HG03460 (cell line): ENCODE results near the gene IDS.
A peak's percentile ranks its signal among the peaks of the same experiment; 100 is the strongest.
"Not testable (repeated sequence)": the region's sequence is repeated elsewhere in the genome, so short reads cannot be mapped to it uniquely, and the experiment has no call there.

Experiments used
- ATAC-seq: cut with Tn5 transposase; IDR thresholded peaks from one replicate; pipeline ENCODE4 v1.9.1; 2021; ENCODE audit not compliant: unreplicated experiment

IDS gene

DNA sequence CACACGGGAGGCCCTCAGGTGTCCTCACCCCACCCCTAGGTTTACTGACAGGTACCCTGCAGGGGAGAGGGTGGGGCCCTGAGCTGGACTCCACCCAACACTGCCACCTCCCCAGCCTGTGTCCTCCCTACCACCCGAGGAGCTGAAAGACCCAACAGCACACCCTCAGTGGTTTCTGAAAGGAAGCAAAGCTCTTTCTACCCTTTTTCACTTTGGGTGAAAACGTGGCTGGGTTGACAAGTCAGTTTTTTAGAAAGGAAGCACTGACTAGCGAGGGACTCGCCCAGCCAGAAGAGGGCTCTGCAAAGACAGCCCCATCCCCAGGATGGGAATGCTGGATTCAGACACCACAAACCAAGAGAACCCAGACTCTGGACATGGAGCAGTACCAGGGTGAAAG, 2.2 kb downstream of the IDS start:
- ATAC-seq = not testable (repeated sequence)

DNA sequence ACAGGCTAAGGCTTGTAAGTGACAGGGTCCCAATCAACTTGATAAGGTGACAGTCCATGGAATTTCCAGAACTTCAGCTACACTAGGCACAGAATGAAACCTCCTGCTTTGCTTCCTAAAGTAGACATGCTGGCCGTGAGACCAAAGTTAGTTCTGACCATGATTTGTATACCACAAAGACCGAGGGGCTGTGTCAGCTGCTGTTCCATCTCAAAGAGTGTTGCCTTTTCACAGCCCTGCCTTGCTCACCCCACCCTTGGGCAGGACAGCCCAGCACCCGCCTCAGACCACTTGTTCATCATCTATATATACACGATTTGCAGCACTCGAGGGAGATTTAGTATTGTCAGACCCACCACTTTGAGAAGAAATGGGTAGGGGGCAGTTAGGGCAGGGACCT, 5.3 kb downstream of the IDS start:
- no peak for ATAC-seq

DNA sequence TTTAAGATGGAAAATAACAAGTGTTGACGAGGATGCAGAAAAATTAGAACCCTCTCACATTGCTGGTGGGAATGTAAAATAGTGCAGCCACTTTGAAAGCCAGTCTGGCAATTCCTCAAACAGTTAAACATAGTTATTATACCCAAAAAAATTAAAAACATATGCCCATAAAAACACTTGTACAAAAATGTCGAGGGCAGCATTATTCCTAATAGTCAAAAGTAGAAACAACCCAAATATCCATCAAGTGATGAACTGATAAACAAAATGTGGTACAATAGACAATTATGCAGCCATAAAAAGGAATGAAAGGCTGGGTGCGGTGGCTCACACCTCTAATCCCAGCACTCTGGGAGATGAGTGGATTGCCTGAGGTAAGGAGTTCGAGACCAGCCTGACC, 6.3 kb downstream of the IDS start:
- ATAC-seq = no peak

DNA sequence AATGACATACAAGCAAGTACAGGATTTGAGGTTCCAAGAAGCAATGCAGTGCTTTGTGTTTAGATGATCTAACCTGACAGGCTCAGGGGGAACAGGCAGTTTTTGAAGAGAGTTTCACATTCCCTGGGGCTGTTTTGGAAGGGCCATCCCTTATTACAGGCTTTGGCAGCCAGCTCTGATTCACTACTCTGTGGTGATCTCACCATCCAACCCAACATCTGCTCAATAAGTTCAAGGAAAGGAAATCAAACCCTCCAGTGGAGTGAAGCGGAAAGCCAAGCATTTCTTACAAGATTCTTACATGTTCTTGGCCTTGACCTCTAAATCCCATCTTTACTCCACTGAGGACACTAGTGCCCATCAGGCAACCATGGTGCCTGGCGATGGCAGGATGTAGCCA, 7.5 kb downstream of the IDS start:
- ATAC-seq = no peak

DNA sequence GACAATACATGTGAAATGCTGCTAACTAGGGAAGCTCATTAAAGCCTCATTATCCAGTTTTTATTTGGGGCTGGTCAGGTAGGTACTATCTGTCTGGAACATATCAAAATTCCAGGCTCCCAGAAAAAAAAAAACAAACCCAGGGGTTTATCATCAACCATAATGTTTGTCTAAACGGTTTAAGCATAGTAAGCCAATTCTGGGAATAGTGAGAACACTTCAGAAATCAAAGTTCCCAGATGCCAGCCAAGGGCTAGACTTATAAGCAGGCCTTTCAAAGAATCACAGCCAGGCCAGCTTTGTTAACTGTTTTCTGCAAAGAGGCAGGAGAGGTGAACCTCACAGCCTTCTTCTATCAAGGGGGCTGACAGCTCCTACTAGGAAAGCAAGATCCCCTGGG, 8.1 kb downstream of the IDS start:
- ATAC-seq = no peak

DNA sequence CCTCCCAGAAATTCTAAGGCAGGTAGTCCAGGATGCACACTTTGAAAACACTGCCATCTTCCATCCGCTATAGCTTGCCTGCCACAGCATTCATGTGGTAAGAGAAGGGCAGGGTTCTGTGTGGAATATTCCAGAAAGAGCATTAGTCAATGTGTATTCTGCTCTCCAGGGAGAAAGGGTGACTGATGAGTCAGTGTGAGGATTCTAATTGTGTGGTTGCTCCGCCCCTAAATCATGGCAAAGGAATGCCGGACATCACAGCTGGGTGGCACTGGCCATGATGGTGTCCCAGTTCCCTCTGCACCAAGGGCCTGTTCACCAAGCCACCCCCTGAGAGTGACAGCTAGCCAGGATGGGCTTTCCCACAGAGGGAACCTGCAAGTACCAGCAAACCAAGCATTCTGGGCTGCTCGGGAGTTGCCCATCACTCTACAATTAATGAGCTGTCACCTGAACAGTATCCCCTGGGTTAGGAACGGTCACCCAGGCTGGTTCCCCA, 9.5 kb downstream of the IDS start:
- no peak for ATAC-seq

DNA sequence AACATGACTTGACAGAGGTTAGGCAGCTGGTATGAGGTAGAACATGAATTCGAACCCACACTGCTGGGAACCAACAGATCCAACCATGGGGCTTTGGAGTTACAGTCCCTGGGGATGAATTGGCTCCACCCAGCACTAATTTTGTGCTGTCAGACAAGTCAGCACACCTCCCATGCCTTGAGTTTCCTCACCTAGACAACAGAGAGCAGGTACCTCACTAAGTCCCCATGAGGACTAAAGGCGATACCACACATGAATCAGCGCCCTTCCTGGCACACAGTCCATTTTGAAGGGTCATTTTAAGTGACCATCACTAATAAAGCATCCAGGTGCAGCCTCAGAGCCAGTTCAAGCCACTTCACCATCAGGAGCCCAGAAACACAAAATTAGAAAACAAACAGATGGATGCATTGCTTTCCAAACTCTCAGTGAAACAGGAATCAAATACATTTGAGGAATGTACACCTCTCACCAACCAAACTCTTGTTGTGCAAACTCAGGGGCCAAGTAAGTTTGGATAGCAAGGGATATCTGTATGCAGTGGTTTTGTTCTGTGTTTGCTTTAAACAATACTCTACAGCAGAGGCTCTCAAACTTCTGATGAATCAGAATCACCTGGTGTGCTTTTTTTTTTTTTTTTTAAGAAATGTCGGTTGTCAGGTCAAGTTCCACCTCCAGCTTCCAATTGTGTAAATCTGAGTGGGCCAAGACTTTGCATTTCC, 10.1 kb downstream of the IDS start:
- no peak for ATAC-seq

DNA sequence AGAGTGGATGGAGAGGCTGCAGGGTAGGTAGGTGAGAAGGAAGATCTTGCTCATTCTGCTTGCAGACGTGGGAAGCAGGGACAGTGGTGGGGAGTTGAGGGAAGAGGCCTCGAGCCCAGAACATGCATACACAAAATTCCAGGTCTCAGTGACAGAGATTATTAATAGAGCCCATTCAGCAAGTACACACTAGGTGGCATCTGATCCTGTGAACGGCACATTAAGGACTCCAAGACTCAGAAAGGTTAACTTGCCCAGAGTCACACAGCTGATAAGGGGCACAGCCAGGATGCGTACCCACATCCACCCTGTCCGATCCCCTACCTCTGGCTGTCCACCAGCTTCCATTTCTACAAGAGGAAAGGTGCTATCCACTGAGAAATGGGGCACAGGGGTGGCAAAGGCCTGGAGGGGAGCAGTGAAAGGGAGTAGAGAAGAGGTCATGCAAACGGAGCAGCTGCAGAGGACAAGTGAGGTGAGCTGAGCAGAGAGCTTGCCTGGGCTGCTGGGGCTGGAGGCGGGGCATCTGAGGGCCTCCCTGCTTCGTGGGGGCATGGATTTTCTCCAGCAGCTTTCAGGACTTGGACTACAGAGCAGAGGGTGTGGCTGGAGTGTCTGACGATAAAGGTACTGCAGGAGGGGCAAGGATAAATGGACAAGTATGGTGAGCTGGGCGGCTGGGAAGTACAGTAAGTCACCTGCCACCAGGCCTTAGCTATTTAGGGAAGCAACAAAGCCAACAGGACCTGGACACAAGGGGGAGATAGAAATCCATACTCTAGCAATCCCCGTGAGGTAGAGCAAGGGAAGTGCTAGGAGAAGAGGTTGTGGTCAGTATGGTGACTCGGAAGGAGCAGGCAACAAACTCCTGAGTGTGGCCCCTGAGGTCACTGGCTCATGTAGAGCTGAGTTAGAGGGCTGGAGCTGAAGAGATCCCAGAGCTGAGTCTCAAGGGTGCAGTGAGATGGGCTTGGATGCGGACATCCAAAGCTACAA, 11.2 kb downstream of the IDS start:
- no peak for ATAC-seq

DNA sequence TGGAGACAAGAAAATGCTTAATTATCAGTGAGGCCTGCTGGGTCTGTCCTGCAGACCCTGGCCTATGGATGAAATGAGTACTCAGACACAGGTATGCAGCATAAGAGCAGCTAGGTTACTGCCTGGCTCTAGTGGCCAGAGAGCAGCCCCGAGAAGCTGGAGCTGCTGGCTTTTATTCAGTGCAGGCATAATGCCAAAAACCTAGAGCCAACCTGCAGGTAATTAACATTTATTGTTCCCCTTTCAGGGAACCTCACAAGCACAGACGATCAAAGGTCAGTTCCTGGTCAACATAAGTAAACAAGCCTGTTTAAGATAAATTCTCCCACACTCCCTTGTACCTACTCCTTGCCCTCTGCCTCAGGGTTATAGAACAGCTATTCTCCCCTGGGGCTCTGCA, 13.3 kb downstream of the IDS start:
- ATAC-seq = no peak

DNA sequence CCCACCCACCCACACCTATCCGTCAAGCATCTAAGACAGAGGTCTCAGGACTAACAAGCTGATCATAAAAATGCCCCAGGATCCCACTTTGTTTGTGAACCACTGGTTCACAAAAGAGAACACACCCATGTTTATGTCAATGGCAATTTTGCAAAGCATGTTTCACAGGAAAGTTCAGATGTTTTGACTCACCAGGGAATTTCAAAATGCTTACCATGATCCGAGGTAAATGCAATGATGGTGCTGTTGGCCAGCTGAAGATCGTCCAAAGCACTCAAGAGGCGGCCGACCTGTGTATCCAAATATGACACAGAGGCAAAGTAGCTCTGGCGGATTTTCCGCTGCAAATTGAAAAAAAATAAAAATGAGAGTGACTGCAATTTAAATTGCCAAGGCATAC, 15.0 kb downstream of the IDS start:
- ATAC-seq = no peak

DNA sequence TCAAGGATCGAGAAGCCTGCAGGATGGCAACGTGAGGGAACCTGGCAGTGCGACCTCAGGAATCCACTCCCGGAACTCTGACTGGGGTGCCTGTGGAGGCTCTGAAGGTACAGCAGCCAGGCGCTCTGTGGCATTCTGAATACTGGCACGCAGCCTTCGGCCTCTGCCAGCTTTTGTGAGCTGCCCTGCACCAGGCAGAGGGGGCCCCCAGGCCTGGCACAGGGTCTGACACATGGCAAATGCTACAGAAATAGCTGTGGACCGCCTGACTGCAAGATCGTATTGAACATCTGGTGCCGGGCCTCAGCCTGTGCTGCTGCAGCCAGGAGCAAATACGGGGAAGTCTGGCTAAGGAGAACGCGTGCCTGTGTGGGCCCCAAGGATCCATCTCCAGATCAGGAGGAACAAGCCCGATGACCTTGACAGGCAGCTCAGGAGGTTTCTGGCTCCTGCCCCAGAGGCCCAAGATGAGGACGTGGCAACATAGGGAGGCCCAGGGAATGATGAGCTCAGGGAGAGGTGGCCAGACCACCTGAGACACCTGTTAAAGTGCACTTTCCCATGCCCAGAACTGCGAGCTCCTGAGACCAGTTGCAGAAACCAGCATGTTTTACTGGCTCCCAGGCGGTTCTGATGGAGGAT, 16.6 kb downstream of the IDS start:
- ATAC-seq = not testable (repeated sequence)

DNA sequence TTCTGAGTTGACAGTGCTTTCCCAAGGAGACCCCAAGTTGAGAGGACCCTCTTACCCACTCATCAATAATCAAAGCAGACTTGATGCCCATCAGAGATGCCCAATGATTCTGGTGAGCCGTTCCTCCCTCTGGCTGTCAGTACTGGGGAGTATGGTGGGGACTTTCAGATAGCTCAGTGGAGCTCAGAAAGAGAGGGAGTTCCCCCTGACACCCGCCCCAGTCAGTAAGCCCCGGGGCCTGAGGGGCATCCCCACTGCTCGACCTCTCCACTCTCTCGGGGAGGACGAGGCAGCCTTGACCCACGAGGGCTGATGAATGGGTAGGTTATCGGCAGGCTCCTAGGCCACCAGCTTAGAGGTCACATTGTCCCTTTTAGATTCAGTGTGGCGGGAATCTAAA, 17.1 kb downstream of the IDS start:
- not testable (repeated sequence) for ATAC-seq

DNA sequence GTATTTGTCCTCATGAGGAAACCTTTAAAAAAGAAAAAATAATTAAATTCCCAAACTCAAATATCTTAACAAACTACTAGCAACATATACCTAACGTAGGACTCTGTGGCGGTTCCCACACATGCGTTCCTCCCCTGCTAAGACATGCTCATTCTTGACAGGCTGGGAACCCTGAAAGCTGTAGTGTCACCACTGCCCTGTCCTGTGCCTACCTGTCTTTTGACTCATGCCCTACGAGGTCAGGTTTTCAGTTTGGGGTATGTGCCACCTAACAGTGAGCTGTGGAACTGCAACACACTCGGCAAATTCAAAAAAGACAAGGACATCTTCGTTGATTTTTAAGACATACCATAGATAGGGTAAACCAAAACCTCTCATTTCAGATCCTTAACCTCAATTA, 17.8 kb downstream of the IDS start:
- no peak for ATAC-seq

DNA sequence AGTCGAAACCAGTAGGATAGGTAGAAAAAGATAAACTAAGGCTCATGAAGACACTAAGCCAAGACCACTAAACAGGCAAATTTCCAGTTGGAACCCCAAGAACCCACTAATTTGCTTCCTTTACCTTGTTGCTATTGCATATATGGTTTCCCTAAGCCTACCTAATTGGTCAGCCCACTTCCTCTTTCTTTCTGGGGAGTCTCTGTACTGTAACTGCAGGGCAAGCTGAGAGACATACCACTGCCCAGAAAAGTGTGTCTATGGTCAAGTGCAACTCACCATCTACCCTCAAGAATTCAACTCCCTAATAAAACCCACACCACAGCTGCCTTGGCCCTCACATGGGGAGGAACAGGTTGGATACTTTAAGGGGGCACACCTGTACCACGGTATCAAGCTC, 28.6 kb downstream of the IDS start:
- no peak for ATAC-seq

DNA sequence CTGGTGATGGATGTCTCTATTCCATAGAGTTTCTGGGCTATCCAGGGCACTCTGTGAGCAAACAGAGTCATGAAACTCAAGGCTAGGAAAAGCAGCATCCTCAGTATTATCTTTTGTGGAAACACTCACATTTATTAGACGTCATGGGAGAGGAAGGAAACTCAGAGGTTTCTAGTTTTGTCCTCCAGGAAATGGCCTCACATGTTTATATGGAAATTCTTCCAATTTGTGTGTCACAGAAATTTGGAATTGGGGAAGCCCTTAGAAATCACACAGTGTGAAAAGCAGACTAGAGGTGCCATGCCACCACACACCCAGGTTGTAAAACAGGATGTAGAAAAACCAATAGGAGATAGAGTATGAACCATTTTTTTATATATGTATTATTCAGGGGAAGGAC, 31.1 kb downstream of the IDS start:
- ATAC-seq = no peak

DNA sequence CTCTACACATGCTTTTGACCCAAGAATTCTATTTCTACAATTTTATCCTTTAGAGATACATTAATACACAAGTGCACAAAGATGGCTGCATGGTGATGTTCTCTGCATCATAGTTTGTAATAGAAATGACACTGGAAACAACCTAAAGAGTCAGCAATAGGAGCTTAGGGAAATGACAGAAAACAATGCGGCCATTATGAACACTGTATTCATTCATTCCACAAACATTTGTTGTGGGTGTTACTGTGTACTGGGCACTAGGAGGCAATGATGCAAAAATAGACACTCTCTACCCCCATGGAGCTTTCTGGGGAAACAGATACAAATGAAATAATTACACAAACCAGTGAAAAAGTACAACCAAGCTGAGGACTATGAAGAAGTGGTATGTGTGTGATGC, 32.0 kb downstream of the IDS start:
- no peak for ATAC-seq

DNA sequence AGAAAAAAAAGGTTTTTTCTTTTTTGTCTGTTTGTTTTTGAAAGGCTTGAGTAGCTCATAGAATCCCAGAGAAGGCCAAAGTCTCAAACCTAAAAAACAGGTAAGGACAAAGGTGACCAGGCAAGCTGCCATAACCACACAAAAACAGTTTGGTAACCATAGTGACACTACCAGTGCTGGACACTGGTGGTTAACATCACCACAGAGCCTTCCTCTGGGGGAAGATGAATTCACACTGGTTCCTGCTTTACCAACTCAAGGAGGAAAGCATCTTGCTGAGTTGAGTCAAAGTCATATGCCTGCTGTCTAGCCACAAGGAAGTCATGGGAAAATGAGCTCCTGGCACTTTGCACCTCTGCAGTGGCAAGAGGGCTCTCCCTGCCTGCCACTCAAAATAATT, 32.5 kb downstream of the IDS start:
- ATAC-seq = no peak

DNA sequence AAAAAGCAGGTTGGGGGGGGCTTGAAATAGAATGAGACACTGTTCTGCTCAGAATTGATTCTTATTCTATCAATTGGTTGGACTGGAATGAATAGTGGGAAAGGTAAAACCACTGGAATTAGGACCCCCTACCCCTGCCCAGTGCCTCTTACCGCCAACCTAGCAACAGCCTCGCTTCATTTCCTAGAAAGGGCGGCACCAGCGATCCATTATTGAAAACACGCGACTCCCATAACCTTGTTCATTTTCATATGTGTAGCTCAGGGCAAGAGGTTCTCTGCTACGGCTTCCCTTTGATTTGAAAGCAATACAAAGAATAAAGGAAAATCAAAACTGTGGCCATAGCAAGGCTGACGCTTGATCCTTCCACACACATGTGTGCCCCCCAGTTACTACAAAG, 33.7 kb downstream of the IDS start:
- ATAC-seq = no peak

DNA sequence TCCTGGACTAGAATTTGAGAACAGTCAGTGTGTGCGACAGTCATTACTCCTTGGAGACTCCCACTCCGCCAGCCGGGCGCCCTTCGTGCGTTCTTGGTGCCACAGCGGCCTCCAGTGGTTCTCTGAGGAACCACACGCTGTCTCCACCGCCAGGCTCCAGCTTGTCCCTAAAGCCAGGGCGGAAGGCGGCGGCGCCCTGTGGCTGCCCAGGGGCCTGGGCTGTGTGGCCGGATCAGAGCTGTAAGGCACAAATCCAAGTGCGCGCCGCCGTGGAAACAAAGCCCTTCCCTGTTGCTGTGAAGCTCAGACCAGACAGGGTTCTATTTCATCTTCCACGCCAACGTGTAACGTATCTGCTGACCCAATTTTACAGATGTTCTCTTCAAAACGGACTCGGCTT, 34.2 kb downstream of the IDS start:
- peak; percentile 87 for ATAC-seq

DNA sequence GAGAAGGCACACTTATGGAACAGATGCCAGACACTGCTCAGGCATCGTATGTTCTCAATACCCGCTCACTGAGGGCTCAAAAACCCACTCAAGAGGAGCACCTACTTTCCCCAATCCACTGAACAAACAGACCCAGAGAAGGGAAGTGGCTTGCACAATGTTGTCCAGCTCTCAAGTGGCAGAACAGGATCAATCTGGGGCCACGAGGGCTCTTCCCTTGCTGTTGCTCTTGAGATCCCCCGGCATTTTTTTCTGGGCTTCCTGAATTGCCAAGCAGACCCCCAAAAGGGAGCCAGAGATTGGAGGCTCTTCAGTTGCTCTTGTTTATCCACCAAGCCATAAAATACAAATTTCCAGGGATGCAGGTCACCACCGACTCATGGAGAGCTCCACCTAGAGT, 35.7 kb downstream of the IDS start:
- no peak for ATAC-seq

DNA sequence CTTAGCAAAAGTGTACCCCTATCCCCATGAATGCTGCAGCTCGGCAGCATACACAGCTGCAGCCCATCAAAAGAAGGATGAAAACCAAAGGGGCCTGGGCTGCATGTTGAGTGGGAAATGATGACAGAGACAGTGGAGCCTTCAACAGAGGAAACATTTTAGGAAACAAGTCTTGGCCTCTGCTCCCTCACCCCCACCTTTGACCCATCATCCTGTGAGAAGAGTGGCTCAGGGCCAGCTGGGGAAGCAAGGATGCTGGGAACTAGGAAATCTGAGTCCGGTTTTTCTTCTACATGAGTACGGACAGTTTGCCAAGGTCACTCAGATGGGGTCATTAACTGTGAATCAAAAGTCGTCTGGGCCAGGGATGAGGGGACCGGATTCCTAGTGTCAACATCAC, 37.2 kb downstream of the IDS start:
- no peak for ATAC-seq

DNA sequence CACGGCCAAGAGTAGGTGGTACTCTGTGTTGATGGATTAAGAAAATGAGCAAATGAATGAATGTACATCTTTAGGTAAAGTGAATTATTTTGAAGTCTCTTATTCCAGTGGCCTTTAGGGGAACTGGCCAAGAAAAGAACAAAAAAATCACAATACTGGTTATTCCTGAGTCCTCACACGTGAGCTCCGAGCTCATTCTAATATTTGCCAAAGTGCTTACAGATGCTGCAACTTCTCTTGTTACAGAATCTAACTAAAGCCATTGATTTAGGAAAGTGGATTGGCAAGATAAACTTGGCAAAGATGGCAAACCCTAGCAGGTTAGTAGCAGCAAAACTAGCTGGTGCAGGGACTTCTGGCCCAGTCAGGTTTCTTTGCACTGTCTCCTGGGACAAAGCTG, 37.6 kb downstream of the IDS start:
- ATAC-seq = no peak
